ENCODE results near the gene LEP.
"Not testable (repeated sequence)": the region's sequence is repeated elsewhere in the genome, so short reads cannot be mapped to it uniquely, and the experiment has no call there.

The LEP gene

DNA sequence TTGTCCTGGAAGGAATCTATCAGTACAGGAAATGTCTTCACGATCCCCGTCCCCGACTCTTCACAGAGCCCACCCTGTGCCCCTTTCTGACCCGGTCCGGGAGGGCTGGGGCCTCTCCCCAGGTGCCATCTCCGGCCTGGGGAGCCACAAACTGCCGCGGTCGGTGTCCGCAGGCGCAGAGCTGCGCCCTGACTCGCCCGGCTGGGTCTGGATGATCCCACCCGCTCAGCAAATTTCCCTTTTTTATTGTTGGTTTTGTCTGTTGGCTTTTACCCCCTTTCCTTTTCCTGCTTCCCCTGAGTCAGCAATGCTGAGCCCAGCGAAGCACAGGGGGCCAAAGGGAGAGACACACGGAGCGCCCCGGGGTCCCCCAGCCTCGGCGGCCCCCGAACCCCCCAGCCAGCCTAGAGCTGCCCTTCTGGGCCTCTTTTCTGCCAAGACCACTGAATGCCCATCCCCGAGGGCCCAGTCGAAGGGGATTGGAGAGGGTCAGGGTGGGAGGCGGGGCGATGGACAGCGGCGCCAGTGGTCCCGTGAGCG is 30.9 kb downstream of the LEP start:
- no peak for DNase-seq (ENCODE audit: low read depth in 2 of 2)

DNA sequence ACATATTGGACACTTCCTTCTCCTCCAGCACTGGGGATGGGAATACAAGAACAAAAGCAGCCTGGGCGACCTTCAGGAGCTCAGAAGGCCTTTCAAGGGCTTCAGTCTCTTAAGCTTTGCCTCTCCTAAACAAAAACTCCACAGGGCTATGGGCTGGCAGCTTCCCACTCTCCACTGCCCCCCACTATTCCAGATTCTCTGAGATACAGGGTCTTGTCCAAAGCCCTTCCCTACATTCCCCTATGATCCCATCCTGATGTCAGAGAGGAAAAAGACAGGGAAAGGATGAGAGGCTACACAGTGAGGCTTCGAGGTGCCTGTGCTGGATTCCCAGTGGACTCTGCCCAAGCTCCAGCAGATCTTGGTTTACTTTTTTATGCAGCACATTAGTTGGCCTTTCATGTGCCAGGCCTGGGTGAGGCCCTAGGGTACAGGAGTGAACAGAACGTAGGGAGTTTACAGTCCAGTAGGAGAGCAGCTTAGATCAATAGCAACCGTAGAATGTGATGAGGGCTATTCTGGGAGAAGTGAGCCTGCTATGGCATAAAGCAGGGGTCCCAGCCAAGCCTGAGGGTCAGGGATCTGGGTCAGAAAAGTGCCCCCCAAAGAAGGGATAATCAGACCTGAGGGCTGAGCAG is 33.3 kb downstream of the LEP start:
- DNase-seq (ENCODE audit: low read depth in 2 of 2): no peak

DNA sequence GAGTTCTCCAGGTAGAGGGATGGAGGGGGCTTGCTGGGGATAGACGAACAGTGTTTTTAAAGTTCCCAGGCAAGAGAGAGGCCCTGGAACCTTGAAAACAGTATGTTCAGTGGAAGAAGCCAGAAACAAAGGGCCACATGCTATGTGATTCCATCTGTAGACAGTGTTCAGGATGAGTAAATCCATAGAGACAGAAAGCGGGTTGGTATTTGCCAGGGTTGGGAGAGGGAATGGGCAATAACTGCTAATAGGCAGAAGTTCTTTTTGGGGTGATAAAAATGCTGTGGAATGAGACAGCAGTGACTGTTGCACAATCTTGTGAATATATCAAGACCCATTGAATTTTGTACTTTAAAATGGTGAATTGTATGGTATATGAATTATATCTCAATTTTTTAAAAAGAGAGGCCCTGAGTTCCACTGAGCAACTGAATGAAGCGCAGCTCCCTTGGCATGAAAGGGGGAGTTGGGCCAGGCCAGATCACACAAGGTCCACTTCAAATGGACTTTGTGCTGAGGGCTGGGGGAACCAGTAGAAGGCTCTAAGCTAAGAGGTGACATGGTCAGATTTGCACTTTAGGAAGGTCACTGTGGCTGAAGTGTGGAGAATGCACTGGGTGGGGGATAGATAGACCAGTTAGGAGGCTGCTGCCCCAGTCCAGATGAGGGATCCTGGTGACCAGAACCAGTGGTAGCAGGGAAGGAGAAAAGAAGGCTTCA is 34.0 kb downstream of the LEP start:
- DNase-seq (ENCODE audit: low read depth in 2 of 2): no peak

DNA sequence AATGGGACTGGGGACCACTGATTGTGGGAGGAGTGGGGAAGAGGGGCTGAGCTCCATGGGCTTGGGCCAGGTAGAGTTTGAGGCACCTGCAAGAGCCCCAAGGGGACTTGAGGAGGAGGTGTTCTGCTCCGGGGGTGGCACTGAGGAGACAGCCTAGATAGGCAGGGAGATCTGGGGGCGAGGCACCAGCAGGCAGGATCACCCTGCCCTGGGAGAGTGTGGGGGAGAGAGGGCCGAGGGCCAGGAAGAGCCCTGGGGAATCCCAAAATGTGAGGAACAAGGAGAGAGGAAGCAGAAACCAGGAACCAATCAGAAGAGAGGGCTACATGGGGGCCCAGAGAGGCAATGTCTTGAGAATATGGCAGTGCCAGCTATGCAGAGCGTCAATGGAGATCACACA is 34.6 kb downstream of the LEP start:
- DNase-seq (ENCODE audit: low read depth in 2 of 2): no peak

DNA sequence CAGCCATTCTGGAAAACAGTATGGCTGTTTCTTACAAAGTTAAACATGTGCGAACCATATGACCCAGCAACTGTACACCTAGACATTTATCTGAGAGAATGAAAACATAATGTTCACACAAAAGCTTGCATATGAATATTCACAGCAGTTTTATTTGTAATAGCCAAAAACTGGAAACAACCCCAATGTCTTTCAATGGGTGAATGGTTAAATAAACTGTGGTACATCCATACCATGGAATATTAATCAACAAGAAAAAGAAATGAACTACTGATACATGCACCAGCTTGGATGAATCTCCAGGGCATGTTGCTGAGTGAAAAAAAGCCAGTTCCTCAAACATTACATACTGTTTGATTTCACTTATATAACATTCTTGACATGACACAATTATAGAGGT is 37.3 kb downstream of the LEP start:
- DNase-seq (ENCODE audit: low read depth in 2 of 2): no peak

DNA sequence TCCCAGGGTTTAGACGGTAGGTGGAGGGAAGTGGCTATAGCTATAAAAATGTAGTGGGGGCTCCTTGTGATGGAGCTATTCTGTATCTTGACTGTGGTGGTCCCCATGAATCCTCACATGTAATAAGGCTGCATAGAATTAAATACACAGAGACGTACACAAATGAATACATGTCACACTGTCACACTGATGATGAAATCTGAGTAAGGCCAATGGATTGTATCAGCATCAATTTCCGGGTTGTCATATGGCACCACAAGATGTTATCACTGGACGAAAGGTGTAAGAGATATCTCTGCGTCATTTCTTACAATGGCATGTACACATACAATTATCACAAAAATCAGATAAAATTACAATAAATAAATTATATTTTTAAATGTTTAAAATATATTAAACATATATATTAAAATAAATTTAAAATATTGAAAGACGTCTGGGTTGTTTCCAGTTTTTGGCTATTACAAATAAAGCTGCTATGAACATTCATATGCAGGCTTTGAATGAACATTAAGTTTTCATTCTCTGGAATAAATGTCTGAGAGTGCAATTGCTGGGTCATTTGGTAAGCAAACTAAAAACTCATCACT is 38.1 kb downstream of the LEP start:
- DNase-seq (ENCODE audit: low read depth in 2 of 2): no peak

DNA sequence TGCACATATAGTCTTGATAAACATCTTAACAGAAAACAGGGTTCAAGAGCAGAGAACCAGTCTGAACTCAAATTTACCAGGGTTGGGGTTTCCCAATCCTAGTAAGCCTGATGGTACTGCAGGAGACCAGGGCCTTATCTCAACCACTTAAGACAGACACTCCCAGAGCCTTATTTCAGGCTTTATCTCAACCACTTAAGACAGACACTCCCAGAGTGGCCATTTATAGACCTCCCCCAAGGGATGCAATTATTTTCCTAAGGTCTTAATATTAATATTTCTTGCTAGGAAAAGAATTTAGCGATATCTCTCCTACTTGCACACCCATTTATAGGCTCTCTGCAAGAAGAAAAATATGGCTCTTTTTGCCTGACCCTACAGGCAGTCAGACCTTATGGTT is 39.4 kb downstream of the LEP start:
- not testable (repeated sequence) for DNase-seq (ENCODE audit: low read depth in 2 of 2)

DNA sequence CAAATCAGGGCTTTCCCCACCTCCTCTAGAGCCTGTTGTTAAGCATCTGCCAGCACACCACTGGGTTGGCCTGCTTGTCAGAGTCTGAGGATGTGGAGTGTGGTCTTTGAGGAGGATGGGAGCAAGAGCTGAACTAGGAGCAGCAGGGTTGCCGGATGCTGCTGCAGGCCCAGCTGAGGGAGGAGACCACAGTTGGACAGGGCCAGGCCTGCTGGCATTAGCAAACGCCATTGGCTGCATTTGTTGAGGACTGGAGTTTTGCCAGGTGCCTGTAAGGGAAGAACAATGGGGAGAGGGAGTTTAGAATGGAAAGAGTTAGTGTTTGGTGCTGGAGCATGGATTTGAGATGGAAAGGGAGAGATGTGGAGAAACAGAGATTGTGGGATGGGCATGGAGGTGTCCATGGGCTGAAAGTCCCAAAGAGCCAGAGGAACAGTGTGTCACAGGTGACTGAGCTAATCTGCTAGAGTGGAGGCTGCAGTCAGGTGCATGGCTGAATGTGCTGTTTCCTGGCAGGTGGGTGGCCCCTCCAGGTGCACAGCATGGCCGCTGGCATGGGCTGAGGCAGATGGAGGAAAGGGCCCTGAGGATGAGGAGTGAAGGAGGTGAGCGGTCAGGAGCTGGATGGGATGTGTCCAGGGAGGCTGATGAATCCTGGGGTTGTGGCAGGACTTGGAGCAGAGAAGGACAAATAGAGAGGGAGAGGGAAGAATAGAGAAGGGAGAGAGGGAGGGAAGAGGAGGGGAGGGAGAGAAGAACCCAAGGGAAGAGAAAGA is 40.7 kb downstream of the LEP start:
- DNase-seq (ENCODE audit: low read depth in 2 of 2): no peak

DNA sequence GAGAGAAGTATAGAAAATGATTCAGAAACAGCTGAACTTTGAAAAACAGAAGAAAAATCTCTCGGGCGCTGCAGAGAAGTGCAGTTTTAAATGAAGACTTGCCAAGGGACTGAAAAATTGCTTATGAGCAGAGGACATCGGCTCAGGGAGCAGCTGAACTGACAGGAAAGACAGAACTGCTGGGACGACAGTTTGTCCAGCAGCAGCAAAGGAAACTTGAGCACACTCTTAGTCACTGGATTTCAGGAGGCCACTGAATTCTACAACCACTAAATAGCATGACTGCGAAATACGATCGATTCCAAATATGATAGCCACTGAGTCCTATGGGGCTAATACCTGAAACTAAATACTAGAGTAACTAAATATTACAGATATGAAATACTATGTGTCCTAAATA is 43.0 kb downstream of the LEP start:
- no peak for DNase-seq (ENCODE audit: low read depth in 2 of 2)

DNA sequence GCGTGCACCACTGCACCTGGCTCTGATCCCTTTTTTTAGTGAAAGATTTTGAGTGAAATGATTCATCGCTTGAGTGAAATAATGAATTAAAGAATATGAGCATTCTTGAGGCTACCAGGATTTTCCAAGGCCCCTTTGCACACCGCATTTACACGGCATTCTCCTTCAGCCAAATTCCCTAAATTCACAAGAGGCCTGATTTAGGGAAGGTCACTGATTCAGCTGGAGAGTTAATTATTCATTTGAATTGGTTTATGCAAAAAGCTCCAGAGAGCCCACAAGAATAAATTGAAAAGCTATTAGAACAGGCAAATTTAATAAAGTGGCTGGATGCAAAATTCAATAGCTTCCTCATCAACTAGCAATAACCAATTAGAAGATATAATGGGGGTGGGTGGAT is 46.5 kb downstream of the LEP start:
- DNase-seq (ENCODE audit: low read depth in 2 of 2): no peak

DNA sequence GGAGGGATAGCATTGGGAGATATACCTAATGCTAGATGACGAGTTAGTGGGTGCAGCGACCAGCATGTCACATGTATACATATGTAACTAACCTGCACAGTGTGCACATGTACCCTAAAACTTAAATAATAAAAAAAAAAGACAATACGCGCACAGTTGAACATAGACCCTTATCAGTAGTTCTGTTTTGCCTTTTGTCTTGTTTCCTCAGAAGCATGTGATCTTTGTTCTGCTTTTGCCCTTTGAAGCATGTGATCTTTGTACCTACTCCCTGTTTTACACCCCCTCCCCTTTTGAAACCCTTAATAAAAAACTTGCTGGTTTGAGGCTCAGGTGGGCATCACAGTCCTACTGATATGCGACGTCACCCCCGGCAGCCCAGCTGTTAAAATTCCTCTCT is 56.9 kb downstream of the LEP start:
- not testable (repeated sequence) for DNase-seq (ENCODE audit: low read depth in 2 of 2)

DNA sequence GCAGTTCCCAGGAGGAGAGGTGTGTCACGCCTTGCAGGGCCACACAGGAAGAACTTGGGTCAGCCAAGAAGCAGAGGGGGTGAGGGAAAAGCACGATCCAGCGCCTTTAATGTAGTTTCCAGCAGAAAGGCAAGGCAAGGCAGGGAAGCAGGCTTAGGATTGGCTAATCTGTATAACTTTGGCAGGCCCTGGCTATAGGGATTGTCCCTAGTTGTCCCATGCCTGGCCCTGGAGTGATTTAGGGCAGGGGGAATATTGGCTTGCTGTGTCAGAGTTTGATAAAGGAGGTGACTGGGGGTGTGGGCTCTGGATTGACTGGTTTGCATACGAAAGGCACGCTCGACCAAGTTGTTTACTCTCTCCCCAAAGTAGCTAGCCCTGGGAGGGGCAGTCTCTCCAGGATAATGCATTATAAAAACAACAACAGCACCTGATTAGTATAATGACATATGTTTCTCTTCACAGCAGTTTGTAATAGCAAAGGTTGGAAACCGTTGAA is 58.1 kb downstream of the LEP start:
- DNase-seq (ENCODE audit: low read depth in 2 of 2): no peak

DNA sequence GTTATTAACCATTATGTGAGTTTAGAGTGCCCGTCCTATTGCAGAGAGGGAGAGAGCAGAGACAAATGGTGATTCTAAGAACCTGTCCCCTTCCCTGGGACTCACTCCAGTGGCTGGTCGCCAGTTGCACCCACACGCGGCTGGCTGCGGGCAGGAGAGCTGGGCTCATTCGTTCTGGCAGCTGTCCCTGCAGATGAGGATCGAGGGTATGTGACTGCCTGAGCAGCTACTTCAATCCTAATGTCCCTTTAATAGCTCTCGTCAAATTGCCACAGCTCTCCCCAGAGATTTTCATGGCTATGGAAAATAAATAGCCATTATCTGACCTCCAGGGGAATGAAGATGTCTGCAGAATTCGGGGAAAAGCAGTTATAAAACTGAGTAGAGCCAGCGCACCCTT is 61.1 kb downstream of the LEP start:
- no peak for DNase-seq (ENCODE audit: low read depth in 2 of 2)

DNA sequence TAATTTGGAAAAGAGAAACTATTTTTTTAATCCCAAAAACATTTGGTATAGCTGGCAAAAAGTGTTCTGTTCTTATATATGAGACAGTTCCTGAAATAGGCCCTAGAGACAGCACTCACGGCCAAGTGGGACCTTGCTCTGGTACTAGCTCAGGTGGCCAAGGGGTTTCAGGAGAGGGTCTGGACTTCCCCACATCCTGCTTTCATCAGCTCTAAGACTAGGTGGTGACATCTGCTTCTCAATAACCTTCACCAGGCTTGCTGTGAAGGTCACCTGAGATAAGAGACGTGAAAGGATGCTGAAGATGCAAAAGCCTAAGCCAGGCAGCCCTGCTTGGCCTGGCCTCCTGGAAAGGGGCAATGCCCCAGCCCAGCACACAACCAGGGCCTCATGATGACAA is 62.1 kb downstream of the LEP start:
- DNase-seq (ENCODE audit: low read depth in 2 of 2): no peak

DNA sequence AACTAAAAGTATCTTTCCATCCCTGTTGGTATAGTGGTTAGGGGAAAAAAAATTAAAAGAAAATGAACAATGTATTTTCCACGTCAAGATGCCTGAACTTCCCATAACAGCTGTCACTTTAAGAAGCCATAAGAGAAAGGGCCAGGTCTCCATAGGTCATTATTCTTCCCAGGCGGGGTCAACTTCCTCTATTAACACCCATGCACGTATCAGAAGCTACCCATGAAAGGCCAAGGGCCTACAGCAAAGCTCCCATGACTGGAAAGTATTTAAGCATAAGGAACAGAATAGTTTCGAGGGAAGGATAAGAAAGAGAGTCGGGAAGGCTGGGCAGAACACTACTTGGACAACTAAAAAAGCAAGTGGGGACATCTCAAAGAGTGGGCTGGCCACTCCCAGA is 62.6 kb downstream of the LEP start:
- DNase-seq (ENCODE audit: low read depth in 2 of 2): no peak

DNA sequence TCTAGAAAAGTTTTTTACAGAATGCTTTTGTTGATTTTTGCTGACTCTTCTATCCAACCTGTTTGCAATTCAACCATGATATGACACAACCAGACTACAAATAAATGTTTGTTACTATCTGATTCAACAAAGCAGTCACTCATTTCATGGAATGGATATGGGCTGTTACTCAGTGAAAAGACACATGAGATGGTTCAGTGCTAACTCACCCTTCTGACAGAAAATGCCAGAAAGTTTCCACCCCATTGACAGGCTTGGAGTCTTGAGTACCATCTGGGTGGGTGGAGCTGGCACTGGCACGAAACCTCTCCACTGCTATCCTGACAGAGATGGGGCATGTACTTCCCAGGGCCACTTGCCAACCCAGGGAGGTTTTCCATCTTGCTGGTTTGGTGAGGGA is 63.1 kb downstream of the LEP start:
- no peak for DNase-seq (ENCODE audit: low read depth in 2 of 2)

DNA sequence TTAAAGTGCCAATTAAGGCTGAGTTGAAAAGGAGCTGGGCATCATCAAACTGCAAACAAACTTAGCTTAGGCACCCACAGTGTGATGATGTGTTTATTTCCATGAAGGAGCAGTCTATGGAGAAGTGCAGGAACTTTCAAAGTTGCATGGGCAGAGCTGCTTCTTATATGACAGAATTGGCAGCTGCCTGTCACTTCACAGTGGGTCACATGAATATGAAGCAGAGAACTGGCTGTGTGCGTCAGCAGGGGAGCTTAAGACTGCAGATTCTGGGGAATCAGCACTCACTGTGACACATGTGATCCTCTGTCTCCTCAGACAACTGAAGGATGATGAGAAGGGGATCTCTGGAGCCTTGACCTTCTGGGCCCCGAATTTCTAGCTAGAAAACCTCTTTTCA is 66.0 kb downstream of the LEP start:
- no peak for DNase-seq (ENCODE audit: low read depth in 2 of 2)
